HG03064 (cell line): Measurements from ENCODE around the gene DMKN.
A peak's percentile ranks its signal among the peaks of the same experiment; 100 is the strongest.
"Not testable (repeated sequence)": the region's sequence is repeated elsewhere in the genome, so short reads cannot be mapped to it uniquely, and the experiment has no call there.

ENCODE experiments used
- ATAC-seq: cut with Tn5 transposase; IDR thresholded peaks from one replicate; pipeline ENCODE4 v1.9.1; 2021; ENCODE audit warnings: low read depth; ENCODE audit not compliant: unreplicated experiment

DMKN gene

GRCh38 chr19:35470128-35470527 lies 43.3 kb downstream of the DMKN start:
- no peak for ATAC-seq

- peak; percentile 69 for ATAC-seq
Measured at GRCh38 chr19:35468637-35469036, 44.8 kb downstream of the DMKN start.

- no peak for ATAC-seq
Measured at GRCh38 chr19:35466259-35466658, 47.2 kb downstream of the DMKN start.

GRCh38 chr19:35462956-35463355 lies 50.5 kb downstream of the DMKN start:
- ATAC-seq = not testable (repeated sequence)

- ATAC-seq = peak; percentile 63
Measured at GRCh38 chr19:35462476-35462953, 50.9 kb downstream of the DMKN start.

GRCh38 chr19:35461788-35462187 lies 51.7 kb downstream of the DMKN start:
- not testable (repeated sequence) for ATAC-seq

- ATAC-seq = no peak
Measured at GRCh38 chr19:35461060-35461459, 52.4 kb downstream of the DMKN start.

- ATAC-seq = no peak
Measured at GRCh38 chr19:35460608-35461007, 52.8 kb downstream of the DMKN start.

- ATAC-seq = no peak
Measured at GRCh38 chr19:35459414-35460082, 53.9 kb downstream of the DMKN start.

GRCh38 chr19:35458731-35459391 lies 54.6 kb downstream of the DMKN start:
- no peak for ATAC-seq

GRCh38 chr19:35458192-35458591 lies 55.3 kb downstream of the DMKN start:
- ATAC-seq = no peak

- no peak for ATAC-seq
Measured at GRCh38 chr19:35457173-35457572, 56.3 kb downstream of the DMKN start.

GRCh38 chr19:35455616-35456201 lies 57.7 kb downstream of the DMKN start:
- no peak for ATAC-seq

GRCh38 chr19:35454663-35455062 lies 58.8 kb downstream of the DMKN start:
- no peak for ATAC-seq

GRCh38 chr19:35451338-35452096 lies 61.9 kb downstream of the DMKN start:
- ATAC-seq = no peak

- ATAC-seq = no peak
Measured at GRCh38 chr19:35449359-35450043, 63.9 kb downstream of the DMKN start.

GRCh38 chr19:35447606-35448469 lies 65.6 kb downstream of the DMKN start, which contains the start of gene FFAR2:
FFAR2 (plus strand) TSS chr19:35448257; CDS start chr19:35449715, 1,458 bp downstream.
- no peak for ATAC-seq
